Dendritic cell treated with granulocyte-macrophage colony-stimulating factor and Interleukin-4, amounts not matched to agents 40 ng/mL and 50 ng/mL, for 4 days (primary cell): ENCODE measurements around the gene GCHFR.
A peak's percentile ranks its signal among the peaks of the same experiment; 100 is the strongest.

Experiments used
- H3K27ac Mint-ChIP-seq: one replicate; pipeline ENCODE4 v1.8.0; 2022; ENCODE audit warnings: mild to moderate bottlenecking, mixed read lengths
- H3K27me3 Mint-ChIP-seq: one replicate; pipeline ENCODE4 v1.8.0; 2022; ENCODE audit warnings: mild to moderate bottlenecking, mixed read lengths
- H3K36me3 Mint-ChIP-seq: one replicate; pipeline ENCODE4 v1.8.0; 2022; ENCODE audit warnings: low read depth, mixed read lengths
- H3K4me1 Mint-ChIP-seq: one replicate; pipeline ENCODE4 v1.8.0; 2022; ENCODE audit warnings: low read depth, mixed read lengths
- H3K4me3 Mint-ChIP-seq: one replicate; pipeline ENCODE4 v1.8.0; 2022; ENCODE audit warnings: mild to moderate bottlenecking, moderate library complexity, mixed read lengths
- H3K9me3 Mint-ChIP-seq: one replicate; pipeline ENCODE4 v1.8.0; 2022; ENCODE audit warnings: mixed read lengths
- intact Hi-C: fragments of 100-400 bp; cut with micrococcal nuclease; formaldehyde crosslinking; loops from one replicate; pipeline ENCODE4 v1.15.0; 2022

The GCHFR gene

DNA sequence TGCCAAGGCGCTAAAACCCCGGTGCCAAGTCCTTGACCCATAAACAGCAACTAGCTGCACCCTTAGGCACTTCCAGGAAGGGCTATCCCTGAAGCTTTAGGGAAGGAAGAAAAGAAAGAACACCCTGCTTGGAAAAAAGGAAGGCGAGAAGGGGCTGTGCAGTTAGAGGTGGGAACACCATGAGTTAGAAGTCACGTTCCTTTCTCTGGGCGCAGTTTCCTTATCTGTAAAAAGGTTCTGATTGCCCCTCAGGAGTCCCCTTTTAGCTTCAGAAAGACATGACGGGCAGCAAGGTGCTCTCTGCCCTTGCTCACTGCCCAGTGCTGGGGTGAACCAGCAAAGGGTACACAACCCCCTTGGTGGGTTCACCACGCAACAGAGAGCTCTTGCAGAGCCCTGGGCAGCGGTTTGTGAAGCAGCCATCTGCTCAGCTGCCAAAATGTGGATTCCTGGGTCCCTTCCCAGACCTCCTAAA, 798 bp downstream of the GCHFR start:
- peaks cover 48% of the 10 kb centered on the region for H3K4me1 Mint-ChIP-seq
- H3K27me3 Mint-ChIP-seq = peaks cover 2% of the 10 kb centered on the region
- H3K36me3 Mint-ChIP-seq = peaks cover 31% of the 10 kb centered on the region
- H3K4me3 Mint-ChIP-seq = peak overlapping the region; percentile 77
- peak overlapping the region; percentile 80 for H3K27ac Mint-ChIP-seq
- intact Hi-C loops = loop anchor here (5.0 to 10.0 kb wide), 2 partner anchors 43 to 200 kb away; partner anchors contain the start of genes CCDC32, DNAJC17, RPUSD2 and ZFYVE19
- no peaks in the 10 kb centered on the region for H3K9me3 Mint-ChIP-seq

DNA sequence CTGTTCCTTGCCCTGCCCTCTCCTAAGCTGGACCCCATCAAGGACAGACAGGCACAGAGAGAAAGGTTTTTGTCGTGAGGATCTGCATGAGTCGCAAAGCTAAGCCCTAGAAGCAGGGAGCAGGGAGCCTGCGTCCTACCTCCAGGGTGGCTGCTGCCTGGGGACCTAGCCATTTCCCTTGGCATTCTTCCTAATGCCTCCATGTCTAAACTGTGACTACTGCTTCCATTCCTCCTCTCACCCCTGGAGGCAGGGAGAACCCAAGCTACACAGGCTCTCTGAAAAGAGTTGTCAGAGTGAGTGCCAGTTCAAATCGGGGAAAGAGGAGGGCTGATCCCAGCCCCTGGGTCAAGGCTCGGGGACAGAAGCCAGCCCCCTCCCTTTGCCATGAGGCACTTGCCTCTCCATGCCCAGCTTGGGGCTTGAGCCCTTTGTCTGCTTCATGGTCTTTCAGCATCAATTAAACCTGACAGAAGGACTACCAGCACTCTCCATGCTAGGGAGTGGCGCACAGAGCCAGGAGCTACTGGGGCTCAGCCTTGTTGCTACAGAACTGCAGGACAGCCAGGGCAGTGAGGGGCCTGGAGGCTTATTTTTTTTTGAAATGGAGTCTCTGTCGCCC, 2.4 kb downstream of the GCHFR start:
- Mint-ChIP-seq H3K9me3 (no peaks in the 10 kb centered on the region), H3K27ac (no peak overlapping the region)
- intact Hi-C loops = loop anchor here (5.0 to 10.0 kb wide), 2 partner anchors 41 to 202 kb away; partner anchors contain the start of genes CCDC32, DNAJC17, RPUSD2 and ZFYVE19

DNA sequence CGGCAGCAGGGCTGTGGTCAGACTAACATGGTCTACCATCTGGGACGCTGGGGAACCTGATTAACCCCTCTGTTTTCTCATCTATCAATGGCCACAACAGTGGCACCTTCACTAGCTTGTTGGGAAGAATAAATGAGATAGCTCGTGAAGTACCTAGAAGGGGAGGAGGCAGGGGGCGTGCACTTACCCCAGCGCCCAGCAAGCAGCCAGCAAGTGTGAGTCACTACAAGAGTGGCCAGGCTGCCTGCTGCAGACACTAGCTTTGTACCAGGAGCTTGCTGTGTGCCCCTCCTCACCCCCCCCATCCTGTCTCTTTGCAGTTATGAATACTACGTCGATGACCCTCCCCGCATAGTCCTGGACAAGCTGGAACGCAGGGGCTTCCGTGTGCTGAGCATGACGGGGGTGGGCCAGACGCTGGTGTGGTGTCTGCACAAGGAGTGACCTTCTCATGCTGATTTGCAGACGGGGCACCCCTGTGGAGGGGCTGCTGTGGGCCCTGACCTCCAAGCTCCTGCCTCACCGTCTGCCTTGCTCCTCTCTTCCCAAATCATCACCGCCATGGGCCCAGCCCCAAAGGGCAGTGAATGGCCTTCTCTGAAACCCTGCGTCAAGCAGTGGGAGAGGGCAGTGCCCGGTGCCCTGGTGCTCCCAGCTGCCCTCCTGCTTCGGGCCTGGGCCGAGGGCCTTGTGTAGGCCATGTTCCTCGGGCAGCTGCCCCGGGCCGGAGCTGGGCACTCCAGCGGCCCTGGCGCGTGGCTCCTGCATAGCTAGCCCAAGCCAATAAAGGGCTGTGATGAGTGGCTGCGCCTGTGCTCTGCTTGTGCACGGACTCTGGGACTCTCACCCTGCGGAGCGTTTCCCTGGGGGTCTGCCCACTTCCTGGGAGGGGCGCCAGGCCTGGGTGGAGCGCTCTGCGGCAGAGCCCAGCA, 3.3 kb downstream of the GCHFR start:
- Mint-ChIP-seq H3K36me3 (peaks cover 56% of the 10 kb centered on the region), H3K27me3 (peaks cover 3% of the 10 kb centered on the region), H3K4me3 (no peak overlapping the region), H3K4me1 (peaks cover 63% of the 10 kb centered on the region), H3K9me3 (no peaks in the 10 kb centered on the region), H3K27ac (no peak overlapping the region)
- intact Hi-C loops = loop anchor here (5.0 to 10.0 kb wide), 2 partner anchors 40 to 202 kb away; partner anchors contain the start of genes CCDC32, DNAJC17, RPUSD2 and ZFYVE19

More for the DNA sequence above, 2.4 kb downstream of the GCHFR start:
- Mint-ChIP-seq H3K4me3 (no peak overlapping the region), H3K4me1 (peaks cover 63% of the 10 kb centered on the region), H3K36me3 (peaks cover 48% of the 10 kb centered on the region), H3K27me3 (peaks cover 3% of the 10 kb centered on the region)

DNA sequence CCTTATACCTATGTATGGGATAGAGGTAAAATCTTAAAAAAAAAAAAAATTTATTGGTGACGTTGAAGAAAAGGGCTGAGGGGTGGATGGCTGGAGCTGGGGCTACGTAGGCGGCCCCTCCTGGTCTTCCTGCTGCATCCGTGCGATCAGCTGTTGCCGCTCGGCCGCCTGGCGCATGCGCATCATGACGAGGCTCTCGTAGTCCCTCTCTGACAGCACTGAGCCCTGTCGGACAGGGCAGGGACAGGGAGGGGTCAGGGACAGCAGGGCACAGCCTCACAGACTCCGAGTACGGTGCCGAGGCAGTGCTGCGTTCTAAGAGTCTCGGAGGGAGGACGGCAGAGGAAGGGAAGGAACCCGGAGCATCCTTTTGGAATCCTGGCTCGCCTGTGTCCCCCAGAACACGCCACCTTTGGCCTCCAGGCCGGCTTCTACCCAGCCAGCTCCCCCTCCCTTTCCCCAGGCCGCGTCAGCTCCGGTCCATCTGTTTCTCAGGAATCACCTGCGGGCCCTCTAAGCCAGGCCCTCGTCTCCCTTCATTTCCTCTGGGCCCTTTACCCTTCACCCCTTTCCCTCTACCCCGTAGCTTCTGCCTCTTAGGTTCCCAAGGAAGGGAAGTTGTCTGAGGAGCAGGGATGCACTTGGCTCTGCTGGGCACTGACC, 4.1 kb downstream of the GCHFR start:
- H3K27me3 Mint-ChIP-seq = peaks cover 3% of the 10 kb centered on the region
- peaks cover 64% of the 10 kb centered on the region for H3K36me3 Mint-ChIP-seq
- intact Hi-C loops = loop anchor here (5.0 to 10.0 kb wide), 2 partner anchors 39 to 203 kb away; partner anchors contain the start of genes CCDC32, DNAJC17, RPUSD2 and ZFYVE19
- no peaks in the 10 kb centered on the region for H3K9me3 Mint-ChIP-seq
- no peak overlapping the region for H3K27ac Mint-ChIP-seq
- peaks cover 62% of the 10 kb centered on the region for H3K4me1 Mint-ChIP-seq
- H3K4me3 Mint-ChIP-seq = no peak overlapping the region

DNA sequence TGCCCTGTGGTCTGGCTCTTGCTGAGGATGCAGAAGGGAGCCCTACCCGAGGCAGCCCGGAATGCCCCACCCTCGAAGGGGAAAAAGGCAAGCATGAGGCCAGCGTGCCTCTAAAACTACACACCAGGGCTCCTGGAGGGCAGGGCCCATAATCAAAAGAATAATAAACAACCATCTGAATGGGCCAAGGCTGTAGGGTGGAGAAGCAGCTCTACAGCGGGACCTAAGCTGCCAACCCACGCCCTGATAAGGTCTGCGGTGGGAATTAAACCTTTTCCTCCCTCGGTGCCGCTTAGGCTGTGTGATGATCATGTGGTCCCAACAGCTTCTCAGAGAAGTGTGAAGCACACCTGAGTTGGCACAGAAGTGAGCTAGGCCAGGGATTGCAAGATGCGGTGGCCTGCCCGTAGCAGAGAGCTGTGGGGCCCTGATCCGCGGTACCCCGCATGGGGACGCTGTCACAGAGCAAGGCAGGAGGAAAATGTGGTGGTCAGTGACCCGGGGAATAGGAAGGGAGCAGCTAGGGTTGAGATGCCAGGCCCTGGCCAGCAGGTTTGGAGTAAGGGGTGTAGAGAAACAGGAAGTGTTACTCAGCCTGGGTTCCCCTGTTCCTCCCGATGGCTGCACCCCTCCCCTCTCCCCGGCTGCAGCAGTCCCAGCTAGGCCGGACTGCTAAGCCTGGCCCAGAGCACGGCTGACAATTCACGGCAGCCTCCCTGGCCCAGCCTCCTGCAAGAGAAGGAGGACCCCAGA, 4.8 kb downstream of the GCHFR start:
- H3K9me3 Mint-ChIP-seq = no peaks in the 10 kb centered on the region
- H3K27me3 Mint-ChIP-seq = peaks cover 3% of the 10 kb centered on the region
- H3K27ac Mint-ChIP-seq = peak overlapping the region; percentile 82
- intact Hi-C loops = loop anchor here (5.0 to 10.0 kb wide), 2 partner anchors 39 to 204 kb away; partner anchors contain the start of genes CCDC32, DNAJC17, RPUSD2 and ZFYVE19
- peaks cover 60% of the 10 kb centered on the region for H3K4me1 Mint-ChIP-seq
- peak overlapping the region; percentile 31 for H3K4me3 Mint-ChIP-seq
- H3K36me3 Mint-ChIP-seq = peaks cover 72% of the 10 kb centered on the region

DNA sequence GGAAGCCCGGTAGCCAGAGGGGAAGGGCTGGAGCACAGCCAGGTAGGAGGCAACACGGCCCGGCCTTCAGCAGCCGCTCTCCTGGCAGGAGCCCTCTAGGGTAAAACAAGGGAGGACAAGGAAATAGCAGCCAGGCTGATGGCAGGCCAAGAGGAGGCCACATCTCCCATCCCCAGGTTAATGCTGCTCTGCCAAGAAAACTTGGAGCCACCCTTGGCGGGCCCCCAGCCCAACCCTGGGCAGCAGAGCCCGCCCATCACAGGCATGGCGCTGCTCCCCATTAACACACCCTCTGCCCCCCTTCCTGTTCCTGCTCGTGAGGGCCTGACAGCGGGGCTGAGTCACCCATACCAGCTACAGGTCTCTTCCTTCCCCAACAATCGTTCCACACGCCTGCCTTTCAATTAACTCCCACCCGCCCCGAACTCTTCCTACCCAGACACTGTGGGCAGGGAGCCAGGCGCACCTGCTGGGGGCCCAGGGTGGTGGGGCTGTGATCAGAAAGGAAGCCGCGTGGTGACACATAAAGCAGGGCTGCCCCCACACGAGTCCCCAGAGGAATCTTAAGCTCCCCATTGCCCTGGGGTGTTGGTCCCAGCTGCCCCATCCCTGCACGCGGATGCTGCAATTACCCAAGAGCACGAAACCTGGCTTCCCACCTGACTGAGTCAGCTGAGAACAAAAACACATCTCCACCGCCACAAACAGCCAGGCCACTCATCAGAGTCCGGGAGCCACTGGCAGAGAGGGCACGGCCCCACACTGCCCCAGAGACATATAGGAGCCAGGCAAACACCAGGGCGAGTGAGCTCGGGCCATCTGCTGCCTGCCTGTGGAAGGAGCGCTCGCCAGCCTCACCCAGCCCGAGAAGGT, 5.6 kb downstream of the GCHFR start, which contains the start of gene C15orf62:
Gene C15orf62 (plus strand): TSS at position 707 of the 873 bp plus-strand sequence. CDS start 516 bp downstream, outside the sequence.
- Mint-ChIP-seq H3K4me1 (peaks cover 52% of the 10 kb centered on the region), H3K27ac (peak within 1 kb of the TSS; percentile 82), H3K9me3 (no peaks in the 10 kb centered on the region), H3K4me3 (peak within 1 kb of the TSS; percentile 43), H3K36me3 (peaks cover 80% of the 10 kb centered on the region), H3K27me3 (peaks cover 3% of the 10 kb centered on the region)
- intact Hi-C loops = loop anchor here (5.0 to 10.0 kb wide), 2 partner anchors 38 to 205 kb away; partner anchors contain the start of genes CCDC32, DNAJC17, RPUSD2 and ZFYVE19

DNA sequence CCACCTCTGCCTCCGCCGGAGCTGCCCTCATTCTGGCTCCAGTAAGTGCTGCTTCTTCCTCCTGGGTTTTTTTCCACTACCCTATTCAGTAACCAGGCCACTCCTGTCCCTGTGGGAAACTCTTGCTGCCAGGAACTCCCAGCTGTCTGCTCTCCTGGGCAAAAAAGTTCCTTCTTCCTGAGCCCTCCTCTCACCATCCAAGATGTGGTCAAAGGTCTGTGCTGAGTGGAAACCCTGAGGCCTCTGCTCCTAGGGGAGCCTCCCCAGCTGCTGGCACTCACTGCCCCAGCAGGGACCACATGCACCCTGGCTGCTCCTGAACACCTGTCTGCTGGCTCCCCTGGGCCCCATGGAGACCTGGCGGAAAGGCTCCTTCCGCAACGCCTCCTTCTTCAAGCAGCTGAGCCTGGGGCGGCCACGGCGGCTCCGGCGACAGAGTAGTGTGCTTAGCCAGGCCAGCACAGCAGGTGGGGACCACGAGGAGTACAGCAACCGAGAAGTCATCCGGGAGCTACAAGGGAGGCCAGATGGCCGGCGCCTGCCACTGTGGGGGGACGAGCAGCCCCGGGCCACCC, 6.4 kb downstream of the GCHFR start:
- peaks cover 87% of the 10 kb centered on the region for H3K36me3 Mint-ChIP-seq
- no peak overlapping the region for H3K4me3 Mint-ChIP-seq
- H3K27ac Mint-ChIP-seq = peak overlapping the region; percentile 82
- H3K4me1 Mint-ChIP-seq = peaks cover 45% of the 10 kb centered on the region
- no peaks in the 10 kb centered on the region for H3K9me3 Mint-ChIP-seq
- H3K27me3 Mint-ChIP-seq = peaks cover 3% of the 10 kb centered on the region
- intact Hi-C loops = no loop called here

DNA sequence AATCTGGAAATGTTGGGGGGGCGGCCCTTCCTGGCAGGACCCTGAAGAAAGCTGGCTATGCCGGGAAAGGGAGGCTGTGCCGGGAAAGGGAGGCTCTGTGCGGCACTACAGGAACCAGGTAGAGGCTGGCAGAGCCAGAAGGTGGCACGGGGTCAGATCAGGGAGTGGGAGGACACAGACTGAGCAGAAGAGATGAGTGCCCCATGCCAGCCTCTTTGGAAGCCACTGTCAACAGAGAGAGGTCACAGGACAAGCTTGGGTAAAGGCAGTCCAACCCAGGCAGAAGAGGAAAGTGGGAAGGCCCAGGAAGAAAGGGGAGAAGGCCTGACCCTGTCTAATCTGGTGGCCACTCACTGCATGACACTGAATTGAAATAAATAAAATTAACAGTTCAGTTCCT, 7.4 kb downstream of the GCHFR start:
- H3K4me3 Mint-ChIP-seq = no peak overlapping the region
- intact Hi-C loops = no loop called here
- H3K4me1 Mint-ChIP-seq = peaks cover 37% of the 10 kb centered on the region
- peaks cover 97% of the 10 kb centered on the region for H3K36me3 Mint-ChIP-seq
- H3K27ac Mint-ChIP-seq = no peak overlapping the region
- H3K9me3 Mint-ChIP-seq = no peaks in the 10 kb centered on the region
- peaks cover 3% of the 10 kb centered on the region for H3K27me3 Mint-ChIP-seq

DNA sequence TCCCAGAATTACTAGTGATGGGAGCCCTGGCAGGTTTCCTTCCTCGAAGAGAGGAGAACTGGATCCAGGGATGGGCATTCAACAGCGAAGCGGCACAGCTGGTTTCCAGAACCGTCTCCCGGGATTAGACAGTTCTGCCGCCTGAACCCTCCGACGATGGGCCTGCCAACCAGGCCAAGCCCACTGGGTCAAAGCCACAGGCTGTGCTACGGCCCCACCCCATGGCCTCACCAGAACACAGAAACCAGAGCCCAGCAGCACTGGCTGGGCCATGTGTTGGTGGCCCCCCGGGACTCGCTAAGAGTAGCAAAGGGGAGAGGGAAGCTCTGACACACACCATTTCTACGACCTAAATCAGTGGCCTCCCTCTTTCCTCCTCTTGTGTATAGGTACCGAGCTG, 8.1 kb downstream of the GCHFR start:
- Mint-ChIP-seq H3K4me3 (no peak overlapping the region), H3K9me3 (no peaks in the 10 kb centered on the region), H3K27ac (no peak overlapping the region), H3K27me3 (peaks cover 3% of the 10 kb centered on the region), H3K4me1 (peaks cover 45% of the 10 kb centered on the region), H3K36me3 (peaks cover 97% of the 10 kb centered on the region)
- intact Hi-C loops = no loop called here

DNA sequence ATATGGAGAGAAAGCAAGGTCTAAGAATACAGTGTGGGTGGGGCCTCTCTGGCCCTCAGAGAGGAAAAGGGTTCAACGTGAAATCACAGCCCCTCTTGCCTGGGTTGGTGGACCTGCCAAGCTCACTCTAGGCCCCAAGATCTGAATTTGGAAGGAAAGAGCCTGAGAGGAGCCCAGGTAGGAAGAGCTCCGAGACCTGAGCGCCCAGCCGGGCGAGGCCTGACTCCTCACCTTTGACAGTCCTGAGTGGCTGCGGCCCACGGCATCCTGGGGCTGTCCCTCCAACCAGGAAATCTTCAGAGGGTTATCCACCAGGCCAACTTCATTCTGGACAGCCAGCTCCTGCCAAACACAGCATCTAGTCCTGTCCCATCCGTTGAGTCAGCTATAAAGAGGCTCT, 9.6 kb downstream of the GCHFR start:
- peak overlapping the region; percentile 18 for H3K27ac Mint-ChIP-seq
- H3K4me1 Mint-ChIP-seq = peaks cover 43% of the 10 kb centered on the region
- H3K9me3 Mint-ChIP-seq = no peaks in the 10 kb centered on the region
- H3K4me3 Mint-ChIP-seq = no peak overlapping the region
- peaks cover 3% of the 10 kb centered on the region for H3K27me3 Mint-ChIP-seq
- H3K36me3 Mint-ChIP-seq = peaks cover 97% of the 10 kb centered on the region
- intact Hi-C loops = no loop called here

DNA sequence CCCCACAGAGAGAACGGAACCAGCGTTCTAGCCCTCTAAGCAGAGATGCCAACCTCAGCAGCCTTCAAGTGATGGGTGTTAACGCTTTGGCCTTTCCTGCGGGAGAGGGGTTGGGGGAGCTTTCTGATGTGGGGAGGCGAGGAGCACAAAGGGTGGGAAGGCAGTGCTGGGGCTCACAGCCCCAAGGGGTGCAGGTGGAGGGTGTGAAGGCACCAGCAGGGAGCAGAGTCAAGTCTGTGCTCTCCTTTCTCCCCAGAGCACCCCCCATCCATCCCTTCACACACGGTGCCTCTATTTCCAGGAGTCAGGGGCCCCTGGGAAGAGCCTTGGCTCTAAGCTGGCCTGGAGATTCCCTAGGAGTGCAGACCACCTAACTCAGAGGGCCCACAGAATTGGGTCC, 10.0 kb downstream of the GCHFR start:
- H3K4me3 Mint-ChIP-seq = no peak overlapping the region
- H3K27ac Mint-ChIP-seq = peak overlapping the region; percentile 18
- peaks cover 3% of the 10 kb centered on the region for H3K27me3 Mint-ChIP-seq
- intact Hi-C loops = no loop called here
- peaks cover 95% of the 10 kb centered on the region for H3K36me3 Mint-ChIP-seq
- no peaks in the 10 kb centered on the region for H3K9me3 Mint-ChIP-seq
- H3K4me1 Mint-ChIP-seq = peaks cover 39% of the 10 kb centered on the region

DNA sequence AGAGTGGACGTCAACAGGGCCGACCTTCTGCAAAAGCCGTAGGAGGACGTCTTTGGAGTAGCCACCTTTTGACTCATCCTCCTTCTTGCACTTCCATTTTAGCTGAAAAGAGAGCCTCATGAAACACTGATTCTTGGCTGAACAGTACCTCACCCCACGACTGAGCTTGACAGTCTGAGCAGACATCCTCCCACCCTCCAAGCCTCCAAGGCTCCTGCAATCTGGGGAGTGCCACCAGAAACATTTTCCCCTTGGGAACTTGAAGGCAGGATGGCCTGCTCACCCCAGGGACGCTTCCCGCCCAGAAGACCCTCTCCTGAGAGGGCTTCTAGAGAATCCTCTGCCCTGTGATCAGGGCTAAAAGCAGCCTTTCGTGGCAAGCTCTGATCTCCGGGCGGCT, 11.1 kb downstream of the GCHFR start:
- H3K4me3 Mint-ChIP-seq = no peak overlapping the region
- peaks cover 99% of the 10 kb centered on the region for H3K36me3 Mint-ChIP-seq
- H3K27ac Mint-ChIP-seq = no peak overlapping the region
- intact Hi-C loops = no loop called here
- no peaks in the 10 kb centered on the region for H3K9me3 Mint-ChIP-seq
- H3K4me1 Mint-ChIP-seq = peaks cover 28% of the 10 kb centered on the region
- H3K27me3 Mint-ChIP-seq = no peaks in the 10 kb centered on the region
